DMS153 treated with DMSO at 0.1 percent for 48 hours (cell line): ENCODE data around the gene USP17L27.
"Not testable (repeated sequence)": the region's sequence is repeated elsewhere in the genome, so short reads cannot be mapped to it uniquely, and the experiment has no call there.

Experiments used
- DNase-seq: peaks from one replicate; lab custom pipeline; 2025; ENCODE audit not compliant: unreplicated experiment; lab: John Stamatoyannopoulos, UW

Gene USP17L27

GRCh38 chr4:9343848-9344247 is at the start of gene USP17L27:
TSS of gene USP17L27 (plus strand) at chr4:9344148. CDS start at chr4:9344148, 0 bp downstream.
- not testable (repeated sequence) for DNase-seq

GRCh38 chr4:9324191-9324590 is 19.8 kb upstream of the USP17L27 start:
- not testable (repeated sequence) for DNase-seq

GRCh38 chr4:9324865-9325264 is 19.1 kb upstream of the USP17L27 start, which contains the start of gene USP17L24:
TSS of gene USP17L24 (plus strand) at chr4:9325165. CDS start at chr4:9325165, 0 bp downstream.
- DNase-seq = not testable (repeated sequence)

GRCh38 chr4:9329611-9330010 is 14.3 kb upstream of the USP17L27 start, which contains the start of gene USP17L25:
TSS of gene USP17L25 (plus strand) at chr4:9329911. CDS start at chr4:9329911, 0 bp downstream.
- not testable (repeated sequence) for DNase-seq

GRCh38 chr4:9334358-9334757 is 9.6 kb upstream of the USP17L27 start, which contains the start of gene USP17L26:
TSS of gene USP17L26 (plus strand) at chr4:9334658. CDS start at chr4:9334658, 0 bp downstream.
- not testable (repeated sequence) for DNase-seq

GRCh38 chr4:9339103-9339502 is 4.8 kb upstream of the USP17L27 start, which contains the start of gene USP17L5:
TSS of gene USP17L5 (plus strand) at chr4:9339403. CDS start at chr4:9339403, 0 bp downstream.
- DNase-seq = not testable (repeated sequence)

GRCh38 chr4:9348593-9348992 is 4.6 kb downstream of the USP17L27 start, which contains the start of gene USP17L28:
TSS of gene USP17L28 (plus strand) at chr4:9348893. CDS start at chr4:9348893, 0 bp downstream.
- not testable (repeated sequence) for DNase-seq

GRCh38 chr4:9350866-9351265 is 6.9 kb downstream of the USP17L27 start:
- not testable (repeated sequence) for DNase-seq

- not testable (repeated sequence) for DNase-seq
Observed at GRCh38 chr4:9353338-9353737, 9.4 kb downstream of the USP17L27 start, which contains the start of gene USP17L29. TSS of gene USP17L29 (plus strand) at chr4:9353638. CDS start at chr4:9353638, 0 bp downstream.

GRCh38 chr4:9362829-9363228 is 18.9 kb downstream of the USP17L27 start, which contains the start of gene USP17L30:
TSS of gene USP17L30 (plus strand) at chr4:9363129. CDS start at chr4:9363129, 0 bp downstream.
- not testable (repeated sequence) for DNase-seq

GRCh38 chr4:9379881-9380280 is 35.9 kb downstream of the USP17L27 start:
- not testable (repeated sequence) for DNase-seq

GRCh38 chr4:9381012-9381534 is 37.1 kb downstream of the USP17L27 start:
- not testable (repeated sequence) for DNase-seq

- DNase-seq = no peak
Observed at GRCh38 chr4:9384126-9384525, 40.2 kb downstream of the USP17L27 start.

GRCh38 chr4:9389001-9389400 is 45.1 kb downstream of the USP17L27 start:
- DNase-seq = not testable (repeated sequence)
